Endothelial cell of umbilical vein (primary cell): ENCODE measurements around the gene MOB1A.

ENCODE experiments used
- EZH2 ChIP-seq: IDR thresholded peaks from 2 replicates; pipeline ENCODE4 v1.6.1; 2012; ENCODE audit warnings: borderline replicate concordance, low read depth, mild to moderate bottlenecking, moderate library complexity, low read length, inconsistent platforms; ENCODE audit not compliant: severe bottlenecking
- FOS ChIP-seq: IDR thresholded peaks from 2 replicates; pipeline ENCODE4 v1.6.1; 2011; ENCODE audit warnings: mild to moderate bottlenecking, low read length, moderate library complexity, borderline replicate concordance; ENCODE audit not compliant: insufficient read depth
- POLR2A ChIP-seq: IDR thresholded peaks from 2 replicates; pipeline ENCODE4 v1.6.1; 2012; ENCODE audit warnings: low read depth, mild to moderate bottlenecking, control low read depth, low read length
- POLR2AphosphoS5 ChIP-seq: IDR thresholded peaks from 2 replicates; pipeline ENCODE4 v1.6.1; 2012; ENCODE audit warnings: low read depth, mild to moderate bottlenecking, control low read depth, low read length, moderate library complexity; ENCODE audit not compliant: insufficient read depth
- TF ChIP-seq, protein P1 (sequence below), 2 donors: IDR thresholded peaks; 1 replicate in 1 of 2; 2 replicates in 1 of 2; pipeline ENCODE4 v1.5.1; 2011; ENCODE audit warnings: low read length in 2 of 2, mild to moderate bottlenecking in 2 of 2, moderate library complexity in 2 of 2, control low read depth in 1 of 2, inconsistent platforms in 1 of 2, low read depth in 1 of 2; ENCODE audit not compliant: insufficient read depth in 1 of 2; ENCODE audit errors: extremely low read depth in 1 of 2

DNA sequence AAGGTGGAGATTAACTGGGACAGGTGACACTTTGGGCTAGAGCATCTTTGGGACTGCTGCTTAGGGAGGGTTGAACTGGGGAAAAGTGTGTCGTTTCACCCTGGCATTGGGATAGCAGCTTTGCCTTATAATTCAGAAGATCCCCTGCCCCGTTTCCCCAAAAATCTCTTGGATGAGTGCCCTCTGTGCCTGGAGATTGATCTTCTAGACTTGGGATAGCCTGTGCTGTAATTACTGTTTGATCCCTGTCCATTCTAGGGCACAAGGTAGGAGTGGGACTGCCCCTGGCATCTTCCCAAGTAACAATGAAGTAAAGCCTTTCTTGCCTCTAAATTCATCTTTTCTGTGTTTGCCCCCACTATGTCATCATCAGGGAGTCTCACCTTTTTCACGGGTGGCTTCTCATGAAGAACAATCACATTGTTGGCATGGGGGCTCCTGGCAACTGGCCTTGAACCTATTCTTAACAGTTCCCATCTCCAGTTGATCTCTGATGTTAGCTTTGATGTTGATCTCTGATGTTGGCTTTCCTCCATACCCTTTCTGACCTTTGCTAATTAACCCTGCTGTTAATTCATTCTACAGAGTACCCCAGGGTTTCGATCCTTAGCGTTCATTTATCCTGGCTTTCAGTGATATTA lies 41.3 kb upstream of the MOB1A start:
- TF ChIP-seq, protein P1, sequence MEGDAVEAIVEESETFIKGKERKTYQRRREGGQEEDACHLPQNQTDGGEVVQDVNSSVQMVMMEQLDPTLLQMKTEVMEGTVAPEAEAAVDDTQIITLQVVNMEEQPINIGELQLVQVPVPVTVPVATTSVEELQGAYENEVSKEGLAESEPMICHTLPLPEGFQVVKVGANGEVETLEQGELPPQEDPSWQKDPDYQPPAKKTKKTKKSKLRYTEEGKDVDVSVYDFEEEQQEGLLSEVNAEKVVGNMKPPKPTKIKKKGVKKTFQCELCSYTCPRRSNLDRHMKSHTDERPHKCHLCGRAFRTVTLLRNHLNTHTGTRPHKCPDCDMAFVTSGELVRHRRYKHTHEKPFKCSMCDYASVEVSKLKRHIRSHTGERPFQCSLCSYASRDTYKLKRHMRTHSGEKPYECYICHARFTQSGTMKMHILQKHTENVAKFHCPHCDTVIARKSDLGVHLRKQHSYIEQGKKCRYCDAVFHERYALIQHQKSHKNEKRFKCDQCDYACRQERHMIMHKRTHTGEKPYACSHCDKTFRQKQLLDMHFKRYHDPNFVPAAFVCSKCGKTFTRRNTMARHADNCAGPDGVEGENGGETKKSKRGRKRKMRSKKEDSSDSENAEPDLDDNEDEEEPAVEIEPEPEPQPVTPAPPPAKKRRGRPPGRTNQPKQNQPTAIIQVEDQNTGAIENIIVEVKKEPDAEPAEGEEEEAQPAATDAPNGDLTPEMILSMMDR (IDR thresholded peaks at IDR 0.05; ENCODE audit: extremely low read depth in 1 of 2, insufficient read depth in 1 of 2, low read depth in 1 of 2, low read length in 2 of 2) = no peak
- TF ChIP-seq EZH2 = no peak
- no peak for TF ChIP-seq POLR2AphosphoS5
- no peak for TF ChIP-seq FOS
- no peak for TF ChIP-seq POLR2A
